Putamen (tissue), 1 donor: ENCODE measurements around the gene UTS2.

Experiments
- DNase-seq: peaks from one replicate; pipeline ENCODE4 v3.0.0-alpha.2; 2016; ENCODE audit warnings: low spot score

UTS2 gene

GRCh38 chr1:7810395-7810794, 42.5 kb downstream of the UTS2 start:
- DNase-seq, result no peak

GRCh38 chr1:7809742-7810141, 43.1 kb downstream of the UTS2 start:
- no peak for DNase-seq

- no peak for DNase-seq
These were observed 44.5 kb downstream of the UTS2 start for GRCh38 chr1:7808253-7808844.

- DNase-seq, result no peak
These were observed 47.4 kb downstream of the UTS2 start for GRCh38 chr1:7805460-7805859.
